Left lung (tissue), 10 donors: ENCODE data around the gene RNLS. TPM values are rescaled to one million over a fixed set of nuclear protein-coding genes. Genes with fewer than 3 reads are reported as not detected.

Source experiments
- ATAC-seq: fragments of 200-7000 bp; cut with Tn5 transposase; one replicate; pipeline ENCODE4 v1.9.1; 2020; ENCODE audit warnings: moderate library complexity
- DNase-seq, 4 donors: peaks; one replicate each; pipeline ENCODE4 v3.0.0-alpha.2; 2013 to 2020
- H3K27ac ChIP-seq, 2 donors: fragments of 200-600 bp; sonication (generic) in 1 of 2; one replicate each; pipeline versions ENCODE4 v1.5.0 to v1.8.0; 2020 to 2021
- H3K27me3 ChIP-seq, 2 donors: fragments of 200-600 bp; sonication (generic) in 1 of 2; one replicate each; pipeline versions ENCODE4 v1.5.0 to v1.8.0; 2020 to 2021
- H3K36me3 ChIP-seq, 2 donors: fragments of 200-600 bp; sonication (generic) in 1 of 2; one replicate each; pipeline versions ENCODE4 v1.5.0 to v1.8.0; 2020 to 2021
- H3K4me1 ChIP-seq, 2 donors: fragments of 200-600 bp; one replicate each; pipeline ENCODE4 v1.8.0; 2021
- H3K4me3 ChIP-seq, 2 donors: fragments of 200-600 bp; sonication (generic) in 1 of 2; one replicate each; pipeline versions ENCODE4 v1.5.0 to v1.8.0; 2020 to 2021; ENCODE audit warnings: mild to moderate bottlenecking in 1 of 2
- H3K9me3 ChIP-seq, 2 donors: fragments of 200-600 bp; sonication (generic) in 1 of 2; one replicate each; pipeline versions ENCODE4 v1.5.0 to v1.8.0; 2020 to 2021
- intact Hi-C, 2 donors: fragments of 100-400 bp; cut with DNase I; formaldehyde crosslinking; loops; one replicate each; pipeline versions ENCODE4 v1.11.2 to v1.14.2; 2022
- polyA plus RNA-seq, 6 donors: library from polyadenylated mRNA; unstranded; fragments of 120-200 nt; gene quantifications; one replicate each; pipeline ENCODE4 v1.2.1, GENCODE V29; 2013; ENCODE audit not compliant: insufficient read length in 6 of 6
- total RNA-seq, 2 donors: library from RNA; stranded (reverse); fragmentation: NEBNext Ultra II Directional; extraction: Animal tissue kit (Norgen Biotek cat#: 25700); gene quantifications; one replicate each; pipeline ENCODE4 v1.2.1, GENCODE V29; 2021
- TF ChIP-seq, protein P1 (sequence below), 2 donors: fragments of 200-600 bp; sonication (generic) in 1 of 2; IDR thresholded peaks; one replicate each; pipeline versions ENCODE4 v1.5.0 to v1.8.0; 2021; ENCODE audit warnings: antibody characterized with exemption in 2 of 2
- donor health status: DM: no; HTN: yes; CAD: no.
- donor health status: DM: no; HTN: no; CAD: no.

Gene RNLS
- total and polyA plus RNA-seq, 8 donors, result 4.1 to 8.8 (median 5.2) TPM

DNA sequence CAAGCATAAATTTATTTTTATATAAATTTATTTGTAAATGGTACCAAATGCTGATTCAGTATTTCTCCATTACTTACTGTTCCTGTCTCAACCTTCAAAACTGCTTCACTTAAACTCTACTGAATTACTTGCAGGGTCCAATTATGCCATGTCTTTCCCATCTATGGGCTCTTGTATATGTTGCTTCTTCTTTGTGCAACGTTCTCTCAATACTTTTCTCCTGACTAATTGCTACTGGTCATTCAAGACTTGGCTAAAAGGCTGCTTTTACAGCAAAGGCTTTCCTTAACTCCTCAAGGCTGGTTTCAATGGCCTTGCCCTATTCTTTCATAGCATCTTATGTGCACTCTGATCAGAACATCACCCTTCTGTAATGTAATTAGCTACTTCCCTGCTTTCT lies 67.9 kb downstream of the RNLS start:
- intact Hi-C loops, result no loop called here
- no peaks in the 10 kb centered on the region for H3K4me1 ChIP-seq
- H3K36me3 ChIP-seq, result no peaks in the 10 kb centered on the region
- H3K27me3 ChIP-seq, result no peaks in the 10 kb centered on the region
- DNase-seq (no peak), ATAC-seq (no peak)
- no peak overlapping the region for H3K27ac ChIP-seq
- TF ChIP-seq, protein P1, sequence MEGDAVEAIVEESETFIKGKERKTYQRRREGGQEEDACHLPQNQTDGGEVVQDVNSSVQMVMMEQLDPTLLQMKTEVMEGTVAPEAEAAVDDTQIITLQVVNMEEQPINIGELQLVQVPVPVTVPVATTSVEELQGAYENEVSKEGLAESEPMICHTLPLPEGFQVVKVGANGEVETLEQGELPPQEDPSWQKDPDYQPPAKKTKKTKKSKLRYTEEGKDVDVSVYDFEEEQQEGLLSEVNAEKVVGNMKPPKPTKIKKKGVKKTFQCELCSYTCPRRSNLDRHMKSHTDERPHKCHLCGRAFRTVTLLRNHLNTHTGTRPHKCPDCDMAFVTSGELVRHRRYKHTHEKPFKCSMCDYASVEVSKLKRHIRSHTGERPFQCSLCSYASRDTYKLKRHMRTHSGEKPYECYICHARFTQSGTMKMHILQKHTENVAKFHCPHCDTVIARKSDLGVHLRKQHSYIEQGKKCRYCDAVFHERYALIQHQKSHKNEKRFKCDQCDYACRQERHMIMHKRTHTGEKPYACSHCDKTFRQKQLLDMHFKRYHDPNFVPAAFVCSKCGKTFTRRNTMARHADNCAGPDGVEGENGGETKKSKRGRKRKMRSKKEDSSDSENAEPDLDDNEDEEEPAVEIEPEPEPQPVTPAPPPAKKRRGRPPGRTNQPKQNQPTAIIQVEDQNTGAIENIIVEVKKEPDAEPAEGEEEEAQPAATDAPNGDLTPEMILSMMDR (IDR thresholded peaks at IDR 0.05), result no peak
- H3K4me3 ChIP-seq, result no peak overlapping the region
- no peaks in the 10 kb centered on the region for H3K9me3 ChIP-seq

DNA sequence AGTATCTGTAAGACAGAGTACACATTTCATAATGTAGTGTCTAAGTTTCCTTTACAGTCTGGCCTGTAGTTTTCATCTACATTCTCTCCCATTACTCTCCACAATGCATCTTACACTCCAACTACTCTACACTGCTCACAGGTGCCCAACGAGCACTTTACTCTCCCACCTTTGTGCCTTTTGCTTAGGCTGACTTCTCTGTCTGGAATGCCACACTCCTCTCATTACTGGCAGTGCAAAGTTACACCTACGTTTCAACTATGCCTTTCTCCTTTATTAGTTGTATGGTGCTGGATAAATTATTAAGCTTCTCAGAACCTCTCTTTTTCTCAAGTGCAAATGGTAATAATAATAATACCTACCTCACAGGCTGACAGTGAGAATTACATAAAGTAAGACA lies 70.5 kb downstream of the RNLS start:
- H3K4me3 ChIP-seq, result no peak overlapping the region
- no peaks in the 10 kb centered on the region for H3K4me1 ChIP-seq
- no peak overlapping the region for H3K27ac ChIP-seq
- H3K36me3 ChIP-seq, result no peaks in the 10 kb centered on the region
- intact Hi-C loops, result no loop called here
- H3K27me3 ChIP-seq, result no peaks in the 10 kb centered on the region
- ATAC-seq (peak; percentile 97), DNase-seq (no peak)
- TF ChIP-seq, protein P1 (IDR thresholded peaks at IDR 0.05), result no peak
- no peaks in the 10 kb centered on the region for H3K9me3 ChIP-seq

DNA sequence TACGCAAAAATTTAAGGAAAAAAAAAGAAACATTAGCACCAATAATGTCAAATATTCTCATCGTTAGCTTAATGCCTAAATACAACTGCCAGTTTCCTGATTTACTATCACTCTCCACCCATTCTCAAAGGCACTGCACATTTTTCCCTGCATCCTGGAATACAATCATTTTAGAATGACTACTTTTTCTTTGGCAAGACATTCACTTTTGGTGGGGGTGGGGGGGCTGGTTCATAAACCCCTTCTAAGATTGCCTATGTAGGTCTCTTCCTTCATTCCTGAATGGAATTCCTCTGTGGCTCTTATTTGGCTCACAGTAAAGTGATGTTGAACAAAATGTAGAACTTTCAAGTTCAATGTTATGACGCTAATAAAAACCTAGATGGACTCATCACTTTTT lies 74.3 kb downstream of the RNLS start:
- Histone ChIP-seq H3K36me3 (no peaks in the 10 kb centered on the region), H3K9me3 (no peaks in the 10 kb centered on the region), H3K27ac (no peak overlapping the region), H3K4me1 (no peaks in the 10 kb centered on the region), H3K27me3 (no peaks in the 10 kb centered on the region), H3K4me3 (no peak overlapping the region)
- intact Hi-C loops, result no loop called here
- DNase-seq (no peak), ATAC-seq (no peak)
- TF ChIP-seq, protein P1 (IDR thresholded peaks at IDR 0.05), result no peak

DNA sequence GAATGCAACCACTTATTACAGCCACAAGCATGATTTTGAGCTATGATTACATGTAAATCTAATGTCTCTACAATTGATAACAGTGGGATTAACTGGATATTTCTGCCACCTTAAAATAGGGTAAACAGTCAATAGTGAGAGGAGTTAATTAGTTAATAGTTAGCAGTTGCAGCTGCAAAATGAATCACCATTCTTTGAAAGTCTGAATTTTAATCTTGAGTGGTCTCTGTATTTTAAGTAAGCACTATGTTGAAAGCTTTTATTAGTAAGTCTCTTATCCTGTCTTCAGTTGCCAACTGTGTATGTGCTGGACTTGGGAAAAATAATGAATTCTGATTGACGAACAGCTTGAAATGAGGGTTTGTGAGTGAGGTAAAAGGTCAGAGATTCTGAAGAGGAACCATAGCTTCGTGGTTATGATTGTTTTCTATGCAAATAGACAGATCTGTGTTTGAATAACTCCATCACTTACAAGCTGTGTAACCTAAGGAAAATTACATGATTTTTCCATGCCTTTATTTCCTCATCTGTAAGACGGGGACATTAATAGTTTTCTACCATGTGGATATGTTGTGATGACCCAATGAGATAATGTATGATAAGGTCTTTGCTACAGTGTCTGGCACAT lies 75.2 kb downstream of the RNLS start:
- DNase-seq (peak in 1 of 4 donors; percentile 28), ATAC-seq (no peak)

DNA sequence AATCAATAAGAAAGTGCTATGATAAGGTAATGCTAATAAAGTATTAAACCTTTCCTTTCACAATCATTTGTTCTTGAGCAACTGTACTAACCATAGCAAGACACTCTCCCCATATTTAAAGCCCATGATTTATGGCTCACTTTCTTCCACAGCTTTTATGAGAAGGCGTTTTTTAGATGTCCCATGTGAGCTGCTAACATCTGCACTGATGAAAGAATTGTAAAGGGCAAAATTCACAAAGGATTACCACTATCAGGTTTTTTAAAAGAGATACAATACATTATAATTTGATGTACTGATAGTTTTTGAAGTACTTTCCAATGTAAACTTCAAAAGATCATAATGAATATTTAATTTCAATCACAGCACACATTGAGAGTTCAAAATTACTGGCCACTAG lies 75.7 kb downstream of the RNLS start:
- peak in 1 of 4 donors; percentile 28 for DNase-seq
- Histone ChIP-seq H3K36me3 (no peaks in the 10 kb centered on the region), H3K4me3 (no peak overlapping the region), H3K9me3 (no peaks in the 10 kb centered on the region), H3K27ac (no peak overlapping the region), H3K4me1 (no peaks in the 10 kb centered on the region), H3K27me3 (no peaks in the 10 kb centered on the region)
- no peak for ATAC-seq
- intact Hi-C loops, result no loop called here
- TF ChIP-seq, protein P1 (IDR thresholded peaks at IDR 0.05), result no peak

More for the DNA sequence above, 75.2 kb downstream of the RNLS start:
- TF ChIP-seq, protein P1 (IDR thresholded peaks at IDR 0.05), result no peak
- Histone ChIP-seq H3K27me3 (no peaks in the 10 kb centered on the region), H3K27ac (no peak overlapping the region), H3K9me3 (no peaks in the 10 kb centered on the region), H3K36me3 (no peaks in the 10 kb centered on the region), H3K4me3 (no peak overlapping the region), H3K4me1 (no peaks in the 10 kb centered on the region)
- intact Hi-C loops, result no loop called here
